HepG2 (cell line): ENCODE results near the gene UBR4. TPM values are rescaled to one million over a fixed set of nuclear protein-coding genes. Genes with fewer than 3 reads are reported as not detected.

Experiments
- ATAC-seq: fragments of 200-7000 bp; cut with Tn5 transposase; 3 replicates; pipeline ENCODE4 v1.9.1; 2020; ENCODE audit warnings: mild to moderate bottlenecking, moderate library complexity
- BruUV-seq: library from RNA; stranded (reverse); fragments of 400-500 nt; replicated peaks from 2 replicates; lab custom pipeline; 2021; lab: Mats Ljungman, UMichigan
- CTCF ChIA-PET: fragments of 300-600 bp; formaldehyde crosslinking; extraction: SDS; loops from one replicate; lab custom pipeline; 2021; ENCODE audit warnings: low total read pairs, inconsistent platforms, low intra/inter-chr PET ratio; lab: Yijun Ruan, JAX
- POLR2A ChIA-PET: fragments of 350-600 bp; sonication (Branson Sonifier 250); formaldehyde crosslinking; loops from one replicate; lab custom pipeline; 2020; ENCODE audit warnings: antibody characterized with exemption, inconsistent platforms; lab: Yijun Ruan, JAX
- DNase-seq: peaks from one replicate; pipeline ENCODE4 v3.0.0-alpha.2; 2015; ENCODE audit warnings: low spot score
- FAIRE-seq: peaks from 3 replicates; lab custom pipeline; 2011; peaks lifted over from hg19 to GRCh38; lab: Jason Lieb, UNC
- H2AFZ ChIP-seq: one replicate; pipeline ENCODE4 v1.6.1; 2011; ENCODE audit warnings: low read length, inconsistent platforms
- H3K27ac ChIP-seq: fragments of 300-600 bp; 3 replicates; pipeline ENCODE4 v1.8.0; 2011; ENCODE audit warnings: mixed run types, mild to moderate bottlenecking, mixed read lengths, low read length, inconsistent platforms; ENCODE audit not compliant: insufficient read depth; ENCODE audit errors: extremely low read length
- H3K27me3 ChIP-seq, 2 experiments: fragments of 200-600 bp in 1 of 2; 2 replicates in 1 of 2; 3 replicates in 1 of 2; pipeline versions ENCODE4 v1.6.0 to v1.8.0; 2011; ENCODE audit warnings: low read length in 2 of 2, mild to moderate bottlenecking in 2 of 2, moderate library complexity in 2 of 2, inconsistent platforms in 1 of 2; ENCODE audit not compliant: insufficient read depth in 2 of 2, control insufficient read depth in 1 of 2
- H3K36me3 ChIP-seq, 2 experiments: fragments of 200-600 bp in 1 of 2; replicated peaks in 1 of 2; 2 replicates in 1 of 2; 3 replicates in 1 of 2; pipeline versions ENCODE4 v1.5.1 to v1.8.0; 2011; ENCODE audit warnings: low read length in 2 of 2, inconsistent platforms in 1 of 2; ENCODE audit not compliant: insufficient read depth in 2 of 2, control insufficient read depth in 1 of 2
- H3K4me1 ChIP-seq: 2 replicates; pipeline ENCODE4 v1.5.1; 2012; ENCODE audit warnings: low read length, inconsistent platforms; ENCODE audit not compliant: insufficient read depth
- H3K4me2 ChIP-seq: 2 replicates; pipeline ENCODE4 v1.6.0; 2011; ENCODE audit warnings: low read depth, low read length, inconsistent platforms
- H3K4me3 ChIP-seq, 3 experiments: fragments of 200-600 bp in 1 of 3; sonication (generic), shearing (Covaris generic) in 1 of 3; replicated peaks in 1 of 3; 2 replicates each; pipeline ENCODE4 v1.5.1; 2011 to 2016; ENCODE audit warnings: low read length in 3 of 3, inconsistent platforms in 2 of 3, low read depth in 2 of 3, mild to moderate bottlenecking in 2 of 3, control low read depth in 1 of 3, mixed read lengths in 1 of 3; ENCODE audit not compliant: insufficient read depth in 1 of 3
- H3K79me2 ChIP-seq: one replicate; pipeline ENCODE4 v1.6.1; 2011; ENCODE audit warnings: low read length, inconsistent platforms; ENCODE audit not compliant: insufficient read depth
- H3K9ac ChIP-seq: 2 replicates; pipeline ENCODE4 v1.6.0; 2011; ENCODE audit warnings: mild to moderate bottlenecking, low read depth, low read length, inconsistent platforms; ENCODE audit not compliant: insufficient read depth
- H3K9me3 ChIP-seq: 2 replicates; pipeline ENCODE4 v1.5.1; 2012; ENCODE audit warnings: mild to moderate bottlenecking, low read length
- H4K20me1 ChIP-seq: 2 replicates; pipeline ENCODE4 v1.6.0; 2011; ENCODE audit warnings: inconsistent platforms, mild to moderate bottlenecking, low read length, moderate library complexity; ENCODE audit not compliant: insufficient read depth
- MAF1 ChIP-seq: sonication (generic); formaldehyde crosslinking; IDR thresholded peaks from 2 replicates; pipeline ENCODE4 v1.5.0; 2020; ENCODE audit warnings: missing genetic modification reagents, borderline replicate concordance
- SOX6 ChIP-seq, 2 experiments: fragments of 450-650 bp in 1 of 2; sonication (generic) in 1 of 2; formaldehyde crosslinking in 1 of 2; IDR thresholded peaks; 2 replicates each; pipeline versions ENCODE4 v1.4.0 to v1.6.1; 2017 to 2020; ENCODE audit warnings: antibody characterized with exemption in 1 of 2, mild to moderate bottlenecking in 1 of 2, missing genetic modification reagents in 1 of 2
- WGBS: methylation state at CpG from one replicate; pipeline ENCODE4 v1.1.6; 2017; ENCODE audit warnings: low lambda C conversion rate; 5-methylcytosine and 5-hydroxymethylcytosine counted together
- in situ Hi-C: cut with HindIII; loops from 2 replicates; pipeline ENCODE4 v1.10.0; 2017; ENCODE audit warnings: low pct_unique_long_range_greater_than_20kb; ENCODE audit not compliant: extremely low pct_ligation_motif_present
- intact Hi-C: fragments of 100-400 bp; cut with micrococcal nuclease; formaldehyde crosslinking; loops from one replicate; pipeline ENCODE4 v1.10.0; 2022; ENCODE audit not compliant: unreplicated experiment
- polyA plus RNA-seq, 8 experiments: library from polyadenylated mRNA; depleted of rRNA in 3 of 8; stranded (reverse) in 7 of 8; unstranded in 1 of 8; fragments of >200 nt; fragmentation: Illumina TruSeq in 4 of 8; extraction: Trizol in 4 of 8; gene quantifications; 2 replicates each; pipeline versions ENCODE4 v1.2.1 to v1.2.3, GENCODE V29; 2011 to 2016; ENCODE audit warnings: low read depth in 4 of 8, missing spikeins in 1 of 8, mixed read lengths in 1 of 8; ENCODE audit not compliant: insufficient read depth in 1 of 8
- total RNA-seq, 5 experiments: library from RNA; depleted of rRNA; stranded (reverse); fragments of >200 nt; fragmentation: Illumina TruSeq; extraction: Trizol; gene quantifications; 2 replicates each; pipeline ENCODE4 v1.2.3, GENCODE V29; 2016; ENCODE audit warnings: low read depth in 1 of 5
- TF ChIP-seq, protein P1 (sequence below): IDR thresholded peaks from 2 replicates; pipeline ENCODE4 v1.6.1; 2018; ENCODE audit warnings: missing genetic modification reagents
- TF ChIP-seq, protein P2 (sequence below): sonication (generic); formaldehyde crosslinking; IDR thresholded peaks from 2 replicates; pipeline ENCODE4 v1.4.0; 2020; ENCODE audit warnings: missing genetic modification reagents, borderline replicate concordance
- TF ChIP-seq, protein P3 (sequence below): IDR thresholded peaks from 2 replicates; pipeline ENCODE4 v1.6.1; 2018; ENCODE audit warnings: missing genetic modification reagents, mild to moderate bottlenecking, missing compliant biosample characterization
- TF ChIP-seq, protein P4 (sequence below): sonication (generic); formaldehyde crosslinking; IDR thresholded peaks from 2 replicates; pipeline ENCODE4 v1.5.1; 2020; ENCODE audit warnings: mild to moderate bottlenecking, missing genetic modification reagents, borderline replicate concordance

Gene UBR4
- total and polyA plus RNA-seq, 2 of the 13 experiments (the other 11 are each of a cell fraction or from before 2014, with no cell fraction given): 59.1 to 106 TPM

DNA sequence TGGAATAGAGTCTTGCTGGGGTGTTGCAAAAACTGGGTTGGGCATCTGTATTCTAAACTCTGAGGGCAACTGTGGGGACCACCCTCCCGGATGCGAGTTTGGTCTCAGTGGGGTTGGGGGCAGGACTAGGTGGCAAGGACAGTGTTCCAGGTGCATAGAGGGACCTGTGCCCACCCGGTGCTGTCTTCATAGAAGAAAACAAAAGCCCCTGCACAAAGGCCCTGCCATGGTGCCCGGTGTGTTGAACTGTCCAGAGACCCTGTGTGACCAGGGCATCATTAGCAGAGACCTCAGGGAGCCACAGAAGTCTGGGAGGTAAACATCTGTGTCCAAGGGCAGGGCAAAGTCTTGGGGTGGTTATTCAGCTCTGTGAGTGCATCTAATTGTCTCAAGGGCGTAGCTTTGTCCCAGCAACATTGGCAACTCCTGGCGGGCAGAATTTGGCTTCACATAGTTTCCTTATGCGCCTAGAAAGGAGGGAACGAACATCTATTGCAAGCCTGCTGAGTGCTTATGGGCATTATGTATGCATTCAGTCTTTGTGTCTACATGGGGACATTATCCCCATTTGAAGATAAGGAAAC lies 181.4 kb downstream of the UBR4 start:
- in situ Hi-C loops (no loop called here), intact Hi-C loops (no loop called here)
- no peak overlapping the region for H2AFZ ChIP-seq
- no peak overlapping the region for H3K9ac ChIP-seq
- 63% methylated on average over 3 of the region's 8 CpGs for WGBS
- no peaks in the 10 kb centered on the region for H3K9me3 ChIP-seq
- H3K4me3 ChIP-seq: no peak overlapping the region
- DNase-seq: no peak
- H3K27ac ChIP-seq: no peak overlapping the region
- BruUV-seq: no TSS peak
- no peak for ATAC-seq
- CTCF ChIA-PET: no interaction called here
- FAIRE-seq: no peak
- no peak overlapping the region for H3K4me2 ChIP-seq
- no peaks in the 10 kb centered on the region for H4K20me1 ChIP-seq
- H3K79me2 ChIP-seq: no peaks in the 10 kb centered on the region
- H3K4me1 ChIP-seq: peaks cover 11% of the 10 kb centered on the region
- H3K27me3 ChIP-seq: peaks cover 3 to 44% of the 10 kb centered on the region in 2 experiments; a peak in 4 of 5 replicates
- H3K36me3 ChIP-seq: no peaks in the 10 kb centered on the region
- POLR2A ChIA-PET: no interaction called here
- TF ChIP-seq MAF1 (CRISPR knock-in tag) (no peak), SOX6 (IDR thresholded peaks at IDR 0.05) (no peak), SOX6 (CRISPR knock-in tag; IDR thresholded peaks at IDR 0.05) (no peak)
- TF ChIP-seq, protein P1, sequence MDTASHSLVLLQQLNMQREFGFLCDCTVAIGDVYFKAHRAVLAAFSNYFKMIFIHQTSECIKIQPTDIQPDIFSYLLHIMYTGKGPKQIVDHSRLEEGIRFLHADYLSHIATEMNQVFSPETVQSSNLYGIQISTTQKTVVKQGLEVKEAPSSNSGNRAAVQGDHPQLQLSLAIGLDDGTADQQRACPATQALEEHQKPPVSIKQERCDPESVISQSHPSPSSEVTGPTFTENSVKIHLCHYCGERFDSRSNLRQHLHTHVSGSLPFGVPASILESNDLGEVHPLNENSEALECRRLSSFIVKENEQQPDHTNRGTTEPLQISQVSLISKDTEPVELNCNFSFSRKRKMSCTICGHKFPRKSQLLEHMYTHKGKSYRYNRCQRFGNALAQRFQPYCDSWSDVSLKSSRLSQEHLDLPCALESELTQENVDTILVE (CRISPR knock-in tag): no peak
- TF ChIP-seq, protein P2, sequence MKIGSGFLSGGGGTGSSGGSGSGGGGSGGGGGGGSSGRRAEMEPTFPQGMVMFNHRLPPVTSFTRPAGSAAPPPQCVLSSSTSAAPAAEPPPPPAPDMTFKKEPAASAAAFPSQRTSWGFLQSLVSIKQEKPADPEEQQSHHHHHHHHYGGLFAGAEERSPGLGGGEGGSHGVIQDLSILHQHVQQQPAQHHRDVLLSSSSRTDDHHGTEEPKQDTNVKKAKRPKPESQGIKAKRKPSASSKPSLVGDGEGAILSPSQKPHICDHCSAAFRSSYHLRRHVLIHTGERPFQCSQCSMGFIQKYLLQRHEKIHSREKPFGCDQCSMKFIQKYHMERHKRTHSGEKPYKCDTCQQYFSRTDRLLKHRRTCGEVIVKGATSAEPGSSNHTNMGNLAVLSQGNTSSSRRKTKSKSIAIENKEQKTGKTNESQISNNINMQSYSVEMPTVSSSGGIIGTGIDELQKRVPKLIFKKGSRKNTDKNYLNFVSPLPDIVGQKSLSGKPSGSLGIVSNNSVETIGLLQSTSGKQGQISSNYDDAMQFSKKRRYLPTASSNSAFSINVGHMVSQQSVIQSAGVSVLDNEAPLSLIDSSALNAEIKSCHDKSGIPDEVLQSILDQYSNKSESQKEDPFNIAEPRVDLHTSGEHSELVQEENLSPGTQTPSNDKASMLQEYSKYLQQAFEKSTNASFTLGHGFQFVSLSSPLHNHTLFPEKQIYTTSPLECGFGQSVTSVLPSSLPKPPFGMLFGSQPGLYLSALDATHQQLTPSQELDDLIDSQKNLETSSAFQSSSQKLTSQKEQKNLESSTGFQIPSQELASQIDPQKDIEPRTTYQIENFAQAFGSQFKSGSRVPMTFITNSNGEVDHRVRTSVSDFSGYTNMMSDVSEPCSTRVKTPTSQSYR (CRISPR knock-in tag): no peak
- TF ChIP-seq, protein P3, sequence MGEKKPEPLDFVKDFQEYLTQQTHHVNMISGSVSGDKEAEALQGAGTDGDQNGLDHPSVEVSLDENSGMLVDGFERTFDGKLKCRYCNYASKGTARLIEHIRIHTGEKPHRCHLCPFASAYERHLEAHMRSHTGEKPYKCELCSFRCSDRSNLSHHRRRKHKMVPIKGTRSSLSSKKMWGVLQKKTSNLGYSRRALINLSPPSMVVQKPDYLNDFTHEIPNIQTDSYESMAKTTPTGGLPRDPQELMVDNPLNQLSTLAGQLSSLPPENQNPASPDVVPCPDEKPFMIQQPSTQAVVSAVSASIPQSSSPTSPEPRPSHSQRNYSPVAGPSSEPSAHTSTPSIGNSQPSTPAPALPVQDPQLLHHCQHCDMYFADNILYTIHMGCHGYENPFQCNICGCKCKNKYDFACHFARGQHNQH (CRISPR knock-in tag): no peak
- TF ChIP-seq, protein P4, sequence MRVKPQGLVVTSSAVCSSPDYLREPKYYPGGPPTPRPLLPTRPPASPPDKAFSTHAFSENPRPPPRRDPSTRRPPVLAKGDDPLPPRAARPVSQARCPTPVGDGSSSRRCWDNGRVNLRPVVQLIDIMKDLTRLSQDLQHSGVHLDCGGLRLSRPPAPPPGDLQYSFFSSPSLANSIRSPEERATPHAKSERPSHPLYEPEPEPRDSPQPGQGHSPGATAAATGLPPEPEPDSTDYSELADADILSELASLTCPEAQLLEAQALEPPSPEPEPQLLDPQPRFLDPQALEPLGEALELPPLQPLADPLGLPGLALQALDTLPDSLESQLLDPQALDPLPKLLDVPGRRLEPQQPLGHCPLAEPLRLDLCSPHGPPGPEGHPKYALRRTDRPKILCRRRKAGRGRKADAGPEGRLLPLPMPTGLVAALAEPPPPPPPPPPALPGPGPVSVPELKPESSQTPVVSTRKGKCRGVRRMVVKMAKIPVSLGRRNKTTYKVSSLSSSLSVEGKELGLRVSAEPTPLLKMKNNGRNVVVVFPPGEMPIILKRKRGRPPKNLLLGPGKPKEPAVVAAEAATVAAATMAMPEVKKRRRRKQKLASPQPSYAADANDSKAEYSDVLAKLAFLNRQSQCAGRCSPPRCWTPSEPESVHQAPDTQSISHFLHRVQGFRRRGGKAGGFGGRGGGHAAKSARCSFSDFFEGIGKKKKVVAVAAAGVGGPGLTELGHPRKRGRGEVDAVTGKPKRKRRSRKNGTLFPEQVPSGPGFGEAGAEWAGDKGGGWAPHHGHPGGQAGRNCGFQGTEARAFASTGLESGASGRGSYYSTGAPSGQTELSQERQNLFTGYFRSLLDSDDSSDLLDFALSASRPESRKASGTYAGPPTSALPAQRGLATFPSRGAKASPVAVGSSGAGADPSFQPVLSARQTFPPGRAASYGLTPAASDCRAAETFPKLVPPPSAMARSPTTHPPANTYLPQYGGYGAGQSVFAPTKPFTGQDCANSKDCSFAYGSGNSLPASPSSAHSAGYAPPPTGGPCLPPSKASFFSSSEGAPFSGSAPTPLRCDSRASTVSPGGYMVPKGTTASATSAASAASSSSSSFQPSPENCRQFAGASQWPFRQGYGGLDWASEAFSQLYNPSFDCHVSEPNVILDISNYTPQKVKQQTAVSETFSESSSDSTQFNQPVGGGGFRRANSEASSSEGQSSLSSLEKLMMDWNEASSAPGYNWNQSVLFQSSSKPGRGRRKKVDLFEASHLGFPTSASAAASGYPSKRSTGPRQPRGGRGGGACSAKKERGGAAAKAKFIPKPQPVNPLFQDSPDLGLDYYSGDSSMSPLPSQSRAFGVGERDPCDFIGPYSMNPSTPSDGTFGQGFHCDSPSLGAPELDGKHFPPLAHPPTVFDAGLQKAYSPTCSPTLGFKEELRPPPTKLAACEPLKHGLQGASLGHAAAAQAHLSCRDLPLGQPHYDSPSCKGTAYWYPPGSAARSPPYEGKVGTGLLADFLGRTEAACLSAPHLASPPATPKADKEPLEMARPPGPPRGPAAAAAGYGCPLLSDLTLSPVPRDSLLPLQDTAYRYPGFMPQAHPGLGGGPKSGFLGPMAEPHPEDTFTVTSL (CRISPR knock-in tag): no peak
